Right lobe of liver (tissue), 4 donors: ENCODE data around the gene GPATCH4.

Source experiments
- POLR2A ChIP-seq: fragments of 450-650 bp; IDR thresholded peaks from one replicate; pipeline ENCODE4 v1.6.1; 2017; ENCODE audit warnings: antibody characterized with exemption, mild to moderate bottlenecking
- TF ChIP-seq, protein P1 (sequence below), 4 donors: fragments of 200-600 bp in 3 of 4; fragments of 450-650 bp in 1 of 4; IDR thresholded peaks; one replicate each; pipeline versions ENCODE4 v1.5.1 to v1.8.0; 2016 to 2022; ENCODE audit warnings: antibody characterized with exemption in 4 of 4, mild to moderate bottlenecking in 2 of 4
- donor health status: DM: no; HTN: no; CAD: no.
- donor health status: DM: no; HTN: no; CAD: no.
- donor health status: DM: no; HTN: yes; CAD: no.

DNA sequence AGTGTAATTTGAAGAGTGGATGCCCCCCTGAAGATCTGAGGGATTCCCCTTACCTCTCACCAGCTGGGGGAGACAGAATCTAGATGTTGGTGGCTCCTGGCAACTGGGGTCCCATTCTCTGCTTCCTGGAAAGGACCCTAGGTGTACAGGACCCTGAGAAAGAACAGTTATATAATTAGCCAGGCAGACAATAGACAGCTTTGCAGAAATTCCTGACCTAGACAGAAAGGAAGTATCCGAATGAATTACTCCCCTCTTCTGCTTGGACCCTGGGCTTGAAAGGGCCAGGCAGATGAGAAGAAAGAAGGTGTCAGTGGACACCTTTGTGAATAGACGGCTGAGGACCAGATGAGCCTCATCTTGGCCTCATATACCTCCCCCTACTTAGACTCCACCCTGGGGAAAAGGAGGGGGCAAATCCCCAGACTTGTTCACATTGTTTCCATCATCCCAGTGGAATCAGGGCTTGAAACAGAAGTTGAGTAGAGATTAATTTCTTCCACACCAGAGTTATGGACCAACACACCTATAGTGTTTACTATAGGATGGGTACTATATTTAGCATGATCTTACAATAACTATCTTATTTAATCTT is 27.1 kb downstream of the GPATCH4 start:
- TF ChIP-seq, protein P1, sequence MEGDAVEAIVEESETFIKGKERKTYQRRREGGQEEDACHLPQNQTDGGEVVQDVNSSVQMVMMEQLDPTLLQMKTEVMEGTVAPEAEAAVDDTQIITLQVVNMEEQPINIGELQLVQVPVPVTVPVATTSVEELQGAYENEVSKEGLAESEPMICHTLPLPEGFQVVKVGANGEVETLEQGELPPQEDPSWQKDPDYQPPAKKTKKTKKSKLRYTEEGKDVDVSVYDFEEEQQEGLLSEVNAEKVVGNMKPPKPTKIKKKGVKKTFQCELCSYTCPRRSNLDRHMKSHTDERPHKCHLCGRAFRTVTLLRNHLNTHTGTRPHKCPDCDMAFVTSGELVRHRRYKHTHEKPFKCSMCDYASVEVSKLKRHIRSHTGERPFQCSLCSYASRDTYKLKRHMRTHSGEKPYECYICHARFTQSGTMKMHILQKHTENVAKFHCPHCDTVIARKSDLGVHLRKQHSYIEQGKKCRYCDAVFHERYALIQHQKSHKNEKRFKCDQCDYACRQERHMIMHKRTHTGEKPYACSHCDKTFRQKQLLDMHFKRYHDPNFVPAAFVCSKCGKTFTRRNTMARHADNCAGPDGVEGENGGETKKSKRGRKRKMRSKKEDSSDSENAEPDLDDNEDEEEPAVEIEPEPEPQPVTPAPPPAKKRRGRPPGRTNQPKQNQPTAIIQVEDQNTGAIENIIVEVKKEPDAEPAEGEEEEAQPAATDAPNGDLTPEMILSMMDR (IDR thresholded peaks at IDR 0.05) = no peak
- TF ChIP-seq POLR2A = no peak
